LoVo (cell line): ENCODE data around the gene PLPP1.
"Not testable (repeated sequence)": the region's sequence is repeated elsewhere in the genome, so short reads cannot be mapped to it uniquely, and the experiment has no call there.

Experiments
- DNase-seq: peaks from one replicate; pipeline ENCODE4 v3.0.0-alpha.2; 2016; ENCODE audit warnings: low spot score

Gene PLPP1

DNA sequence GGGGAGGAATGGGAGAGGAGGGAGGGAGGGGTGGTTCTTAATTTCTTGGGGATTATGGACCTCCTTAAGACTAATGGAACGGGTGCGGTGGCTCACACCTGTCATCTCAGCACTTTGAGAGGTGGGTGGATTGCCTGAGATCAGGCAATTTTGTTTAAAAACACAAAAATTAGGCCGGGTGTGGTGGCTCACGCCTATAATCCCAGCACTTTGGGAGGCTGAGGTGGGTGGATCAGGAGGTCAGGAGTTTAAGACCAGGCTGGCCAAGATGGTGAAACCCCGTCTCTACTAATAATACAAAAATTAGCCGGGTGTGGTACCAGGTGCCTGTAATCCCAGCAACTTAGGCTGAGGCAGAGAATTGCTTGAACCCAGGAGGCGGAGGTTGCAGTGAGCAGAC is 30.8 kb downstream of the PLPP1 start:
- DNase-seq: not testable (repeated sequence)

GRCh38 chr5:55502759-55503158 is 32.0 kb downstream of the PLPP1 start:
- DNase-seq: no peak

DNA sequence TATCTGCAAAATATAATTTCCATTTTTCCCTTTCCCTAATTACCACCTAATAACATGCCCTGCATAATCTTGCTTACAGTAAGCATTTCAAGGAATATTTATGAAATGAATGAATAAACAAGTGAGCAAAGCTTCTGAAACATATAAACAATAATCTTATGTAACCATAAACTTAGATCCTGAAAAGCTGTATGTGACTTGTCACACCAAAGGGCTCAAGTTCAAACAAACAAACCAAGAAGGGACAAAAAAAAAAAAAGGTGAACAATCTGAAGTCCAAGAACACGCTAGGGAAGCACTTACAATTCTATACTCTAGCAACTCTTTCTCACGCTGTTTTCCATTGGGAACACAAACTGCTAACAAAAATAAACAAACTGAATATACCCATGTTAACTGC is 36.3 kb downstream of the PLPP1 start:
- no peak for DNase-seq

GRCh38 chr5:55497712-55498111 is 37.1 kb downstream of the PLPP1 start:
- DNase-seq: no peak

DNA sequence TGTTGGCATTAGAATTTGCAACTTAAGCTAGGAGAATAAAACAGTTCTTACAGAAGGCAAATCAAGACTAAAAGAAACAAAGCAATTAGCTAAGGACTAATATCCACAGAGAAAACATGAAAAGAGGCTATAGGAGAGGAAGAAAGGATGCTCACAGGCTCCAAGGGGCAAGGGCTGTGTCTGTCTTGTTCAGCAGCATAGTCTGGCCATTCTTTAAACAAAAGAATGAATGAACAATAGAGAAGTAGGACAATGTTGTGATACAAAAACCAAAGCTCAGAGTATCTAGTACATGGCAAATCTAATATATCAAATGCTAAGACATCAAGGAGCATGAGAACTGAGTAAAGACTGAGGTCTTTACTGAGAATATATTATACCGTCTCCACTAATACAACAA is 39.5 kb downstream of the PLPP1 start:
- no peak for DNase-seq

DNA sequence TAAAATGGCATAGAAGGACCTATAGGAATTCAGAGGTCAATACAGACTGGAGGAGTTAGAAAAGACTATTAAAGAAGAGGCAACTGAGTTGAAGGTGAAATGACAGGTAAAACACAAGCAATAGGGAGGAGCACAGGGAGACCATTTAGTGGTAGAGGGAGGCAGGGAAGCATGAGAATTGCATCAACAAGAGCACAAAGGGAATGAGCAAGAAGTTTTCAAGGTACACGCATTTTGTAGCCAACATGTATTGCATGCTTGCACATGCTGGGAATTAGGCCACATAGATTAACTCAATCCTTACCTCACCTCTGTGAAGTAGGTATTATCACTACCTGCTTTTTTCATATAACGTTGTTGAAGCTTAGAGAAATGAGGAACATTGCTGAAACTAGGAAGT is 42.3 kb downstream of the PLPP1 start:
- no peak for DNase-seq

- no peak for DNase-seq
Measured at GRCh38 chr5:55485073-55485472, 49.7 kb downstream of the PLPP1 start.

DNA sequence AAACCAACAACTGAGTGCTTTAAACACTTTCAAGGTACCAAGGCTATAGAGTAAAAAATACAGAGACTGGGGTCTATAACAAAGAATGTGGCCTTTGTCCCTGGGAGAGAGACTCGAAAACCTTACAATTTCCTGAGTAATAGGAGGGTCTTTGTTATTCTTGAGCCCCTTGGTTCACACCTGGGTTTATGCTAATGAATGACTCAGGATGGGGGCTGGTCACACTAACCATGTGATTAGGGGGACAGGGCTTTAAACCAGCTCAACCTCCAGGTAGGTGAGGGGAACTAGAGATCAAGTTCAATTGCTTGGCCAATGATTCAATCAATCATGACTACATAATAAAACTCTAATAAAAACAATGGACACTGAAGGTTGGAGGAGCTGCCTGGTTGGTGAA is 50.2 kb downstream of the PLPP1 start:
- no peak for DNase-seq

- DNase-seq: no peak
Measured at GRCh38 chr5:55483885-55484284, 50.9 kb downstream of the PLPP1 start.

GRCh38 chr5:55481293-55481855 is 53.4 kb downstream of the PLPP1 start:
- DNase-seq: no peak

GRCh38 chr5:55480781-55481180 is 54.0 kb downstream of the PLPP1 start:
- DNase-seq: no peak

- no peak for DNase-seq
Measured at GRCh38 chr5:55472642-55473041, 62.1 kb downstream of the PLPP1 start.

- DNase-seq: no peak
Measured at GRCh38 chr5:55471468-55471867, 63.3 kb downstream of the PLPP1 start.

GRCh38 chr5:55470282-55470681 is 64.5 kb downstream of the PLPP1 start:
- DNase-seq: no peak

DNA sequence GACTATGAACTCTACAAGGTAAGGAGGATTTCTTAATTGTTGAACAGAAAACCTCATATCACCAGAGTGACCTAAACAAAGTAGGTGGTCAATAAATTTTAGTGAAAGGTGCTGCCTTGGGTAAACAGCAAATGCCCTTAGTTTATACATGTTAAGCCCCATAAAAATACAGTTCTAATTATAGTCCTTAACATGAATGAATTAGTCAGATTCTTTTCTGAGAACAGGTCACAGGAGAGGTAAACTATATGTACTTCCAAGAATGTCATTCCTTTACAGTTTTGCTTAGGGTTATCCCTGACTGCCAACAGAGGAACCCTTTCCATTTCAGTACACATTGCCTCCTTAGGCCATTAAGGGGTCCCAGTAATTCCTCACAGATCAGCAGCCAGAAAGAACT is 64.9 kb downstream of the PLPP1 start:
- no peak for DNase-seq

DNA sequence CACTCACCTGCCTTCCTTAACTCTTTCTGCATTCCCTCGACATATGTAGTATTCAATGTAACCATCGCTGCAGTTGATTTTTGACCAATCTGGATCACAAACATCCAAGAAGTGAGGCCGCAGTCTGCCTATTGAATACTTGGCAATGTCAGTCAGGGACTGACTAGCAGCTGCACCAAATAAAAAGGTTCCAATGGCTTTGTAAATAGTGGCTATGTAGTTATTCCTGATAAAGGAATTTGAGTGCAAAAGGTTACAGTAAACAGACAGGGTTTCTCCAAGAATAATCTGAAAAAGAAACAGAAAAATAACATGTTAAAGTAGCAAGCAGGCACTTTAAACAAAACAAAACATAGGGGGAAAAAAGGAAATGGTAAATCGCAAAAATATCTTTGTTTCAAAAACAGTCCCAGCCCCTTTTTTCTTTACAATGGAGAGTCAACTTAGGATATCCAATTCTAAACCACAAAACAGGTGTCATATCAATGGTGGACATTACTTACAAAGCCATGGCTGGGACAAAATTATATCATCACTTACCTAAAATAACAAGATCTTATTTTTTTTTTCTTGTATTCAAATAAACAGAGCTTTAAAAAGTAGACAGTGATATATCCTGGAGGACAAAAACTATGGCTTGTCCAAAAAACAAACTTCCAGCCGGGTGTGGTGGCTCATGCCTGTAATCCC is 66.8 kb downstream of the PLPP1 start:
- no peak for DNase-seq

GRCh38 chr5:55463613-55464012 is 71.2 kb downstream of the PLPP1 start:
- DNase-seq: no peak

- no peak for DNase-seq
Measured at GRCh38 chr5:55459572-55459971, 75.2 kb downstream of the PLPP1 start.

DNA sequence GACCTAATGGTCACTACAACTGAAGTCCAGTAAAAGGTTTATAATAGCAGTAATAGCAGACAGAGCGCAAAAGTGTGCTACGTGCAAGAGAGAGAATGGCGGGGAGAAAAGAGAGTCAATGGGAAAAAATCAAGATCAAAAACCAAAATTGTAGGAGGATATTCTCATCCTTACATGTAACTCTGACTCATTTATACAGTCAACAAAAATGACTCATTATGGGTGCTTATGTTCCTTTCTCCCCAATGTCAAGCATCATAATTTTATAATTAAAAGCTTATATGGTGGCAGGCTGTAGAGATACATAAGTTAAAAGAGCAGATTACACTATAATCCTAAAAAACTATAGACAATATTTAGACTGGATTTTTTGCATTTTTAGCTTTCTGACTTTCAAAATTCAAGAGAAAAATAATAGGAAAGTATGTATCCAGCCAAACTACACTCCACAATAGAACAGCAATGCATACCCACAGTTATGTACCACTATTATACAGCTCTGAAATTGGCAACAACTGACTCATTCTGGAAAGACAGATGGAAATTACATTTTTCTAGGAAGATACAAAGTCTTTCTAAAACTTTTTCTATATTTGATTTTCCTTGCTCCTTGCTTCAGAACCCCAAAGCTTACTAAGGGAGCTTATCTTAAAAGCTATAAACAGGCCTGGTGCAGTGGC is 78.4 kb downstream of the PLPP1 start:
- no peak for DNase-seq

DNA sequence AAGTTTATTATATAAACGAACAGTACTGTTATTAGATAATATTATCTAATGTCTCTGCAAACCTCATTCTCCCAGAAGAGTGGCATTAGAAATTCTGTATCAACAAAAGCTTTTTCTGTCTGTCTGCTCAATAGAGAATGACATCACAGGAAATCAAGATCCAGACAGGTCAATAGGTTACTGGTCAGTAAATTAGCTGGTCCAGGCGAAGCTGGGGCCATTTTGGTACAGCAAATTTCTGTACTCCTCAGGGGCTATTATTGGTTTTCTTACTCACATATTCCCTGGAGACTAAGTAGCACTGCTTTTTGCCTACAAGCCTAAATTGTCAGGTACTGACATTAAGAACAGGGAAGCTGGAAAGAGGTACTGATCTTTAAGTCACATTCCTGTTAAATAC is 80.5 kb downstream of the PLPP1 start:
- DNase-seq: no peak

DNA sequence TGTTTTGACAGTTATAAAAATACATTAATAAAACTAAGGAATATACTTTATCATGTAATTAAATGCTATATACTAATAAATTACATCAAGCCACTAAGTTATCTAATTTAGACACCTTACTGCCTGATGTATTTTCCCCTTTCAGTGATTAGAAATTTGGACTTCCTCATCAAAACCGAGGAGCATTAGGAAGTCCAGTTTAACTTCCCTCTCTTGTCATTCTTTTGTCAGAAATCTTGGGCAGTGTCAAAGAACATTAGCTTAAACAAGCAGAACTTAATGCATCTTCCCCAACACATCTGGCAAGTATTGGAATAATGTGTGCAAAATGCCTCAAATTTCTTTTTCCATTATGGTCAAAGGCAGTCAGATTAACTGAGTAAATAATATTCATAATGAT is 81.6 kb downstream of the PLPP1 start:
- DNase-seq: no peak

- DNase-seq: no peak
Measured at GRCh38 chr5:55451976-55452375, 82.8 kb downstream of the PLPP1 start.

GRCh38 chr5:55450050-55450765 is 84.6 kb downstream of the PLPP1 start:
- no peak for DNase-seq
